ENCODE results near the gene OR4K17. TPM values are rescaled to one million over a fixed set of nuclear protein-coding genes. Genes with fewer than 3 reads are reported as not detected.
"Not testable (repeated sequence)": the region's sequence is repeated elsewhere in the genome, so short reads cannot be mapped to it uniquely, and the experiment has no call there.

Gene OR4K17, protein sequence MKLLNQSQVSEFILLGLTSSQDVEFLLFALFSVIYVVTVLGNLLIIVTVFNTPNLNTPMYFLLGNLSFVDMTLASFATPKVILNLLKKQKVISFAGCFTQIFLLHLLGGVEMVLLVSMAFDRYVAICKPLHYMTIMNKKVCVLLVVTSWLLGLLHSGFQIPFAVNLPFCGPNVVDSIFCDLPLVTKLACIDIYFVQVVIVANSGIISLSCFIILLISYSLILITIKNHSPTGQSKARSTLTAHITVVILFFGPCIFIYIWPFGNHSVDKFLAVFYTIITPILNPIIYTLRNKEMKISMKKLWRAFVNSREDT
- not detected for total RNA-seq

DNA sequence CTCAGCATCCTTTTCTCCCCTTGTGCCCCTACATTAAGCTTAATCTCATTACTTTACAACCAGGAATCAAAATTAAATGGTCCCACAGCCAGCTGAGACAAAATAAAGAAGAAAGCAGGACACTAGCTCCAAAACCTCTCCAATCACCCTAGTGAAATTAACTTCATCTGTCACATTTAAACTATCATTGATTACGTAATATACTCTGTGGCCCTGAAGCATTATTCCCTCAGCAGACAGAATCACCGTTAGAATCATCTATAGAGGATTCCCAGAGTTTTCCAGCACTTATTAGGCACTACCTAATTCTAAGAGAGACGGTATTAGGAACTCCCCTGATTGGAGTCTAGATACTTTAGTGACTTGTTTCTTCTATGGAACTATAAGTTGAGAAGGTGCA lies at the start of gene OR4K17:
Gene OR4K17 (plus strand): TSS at position 302 of the 400 bp plus-strand sequence. CDS start 6,761 bp downstream, outside the sequence.
- Histone ChIP-seq H3K27ac (no peak within 1 kb of the TSS), H3K36me3 (no peaks in the 10 kb centered on the region), H3K9me3 (no peaks in the 10 kb centered on the region), H3K4me3 (no peak within 1 kb of the TSS), H3K4me1 (no peaks in the 10 kb centered on the region), H3K27me3 (no peaks in the 10 kb centered on the region)
- no peak for DNase-seq (ENCODE audit: low spot score in 2 of 2)
- intact Hi-C loops (cut with DNase I; ENCODE audit: low total_unique reads) = no loop called here
- TF ChIP-seq POLR2AphosphoS5 (IDR thresholded peaks at IDR 0.05) = no peak
- TF ChIP-seq, protein P1, sequence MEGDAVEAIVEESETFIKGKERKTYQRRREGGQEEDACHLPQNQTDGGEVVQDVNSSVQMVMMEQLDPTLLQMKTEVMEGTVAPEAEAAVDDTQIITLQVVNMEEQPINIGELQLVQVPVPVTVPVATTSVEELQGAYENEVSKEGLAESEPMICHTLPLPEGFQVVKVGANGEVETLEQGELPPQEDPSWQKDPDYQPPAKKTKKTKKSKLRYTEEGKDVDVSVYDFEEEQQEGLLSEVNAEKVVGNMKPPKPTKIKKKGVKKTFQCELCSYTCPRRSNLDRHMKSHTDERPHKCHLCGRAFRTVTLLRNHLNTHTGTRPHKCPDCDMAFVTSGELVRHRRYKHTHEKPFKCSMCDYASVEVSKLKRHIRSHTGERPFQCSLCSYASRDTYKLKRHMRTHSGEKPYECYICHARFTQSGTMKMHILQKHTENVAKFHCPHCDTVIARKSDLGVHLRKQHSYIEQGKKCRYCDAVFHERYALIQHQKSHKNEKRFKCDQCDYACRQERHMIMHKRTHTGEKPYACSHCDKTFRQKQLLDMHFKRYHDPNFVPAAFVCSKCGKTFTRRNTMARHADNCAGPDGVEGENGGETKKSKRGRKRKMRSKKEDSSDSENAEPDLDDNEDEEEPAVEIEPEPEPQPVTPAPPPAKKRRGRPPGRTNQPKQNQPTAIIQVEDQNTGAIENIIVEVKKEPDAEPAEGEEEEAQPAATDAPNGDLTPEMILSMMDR (IDR thresholded peaks at IDR 0.05) = no peak
- no peak for TF ChIP-seq POLR2A (IDR thresholded peaks at IDR 0.05)

DNA sequence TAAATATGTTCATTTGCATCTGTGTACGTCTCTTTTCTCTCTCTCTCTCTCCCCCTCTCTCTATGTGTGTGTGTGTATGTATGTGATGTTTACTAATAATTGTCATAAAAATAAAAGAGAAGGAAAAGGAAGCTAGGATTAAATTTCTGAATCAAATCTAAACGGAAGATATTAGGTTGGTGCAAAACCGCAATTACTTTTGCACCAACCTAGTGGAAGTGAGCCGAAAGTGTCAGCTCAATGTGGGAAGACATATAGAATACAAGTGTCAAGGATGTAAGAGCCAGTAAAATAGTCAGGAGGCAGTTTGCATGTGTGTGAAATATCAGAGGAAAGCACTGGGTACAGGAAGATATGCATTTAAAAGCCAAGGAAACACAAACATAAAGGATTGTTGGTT lies 18.5 kb upstream of the OR4K17 start:
- H3K9me3 ChIP-seq = peaks cover 0 to 9% of the 10 kb centered on the region in 2 donors
- TF ChIP-seq POLR2AphosphoS5 (IDR thresholded peaks at IDR 0.05) (no peak), POLR2A (IDR thresholded peaks at IDR 0.05) (no peak)
- TF ChIP-seq, protein P1 (IDR thresholded peaks at IDR 0.05) = no peak

DNA sequence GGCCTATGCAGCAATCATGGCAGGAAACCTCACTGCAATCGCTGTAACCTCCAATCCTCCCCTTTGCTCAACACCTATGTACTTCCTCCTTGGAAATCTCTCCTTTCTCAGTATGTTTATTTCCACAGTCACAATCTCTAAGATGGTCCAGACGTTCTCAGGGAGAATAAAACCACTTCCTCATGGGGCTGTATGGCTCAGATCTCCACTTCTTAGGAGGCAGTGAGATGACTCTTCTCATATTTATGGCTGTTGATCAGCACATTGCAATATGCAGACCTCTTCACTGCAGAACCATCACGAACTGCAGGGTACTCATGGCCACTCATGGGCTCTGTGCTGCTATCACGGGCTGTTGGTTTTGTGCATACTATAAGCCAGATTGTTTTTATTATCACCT lies 17.1 kb upstream of the OR4K17 start:
- no peaks in the 10 kb centered on the region for H3K4me1 ChIP-seq
- no peak for DNase-seq (ENCODE audit: low spot score in 2 of 2)
- intact Hi-C loops (cut with DNase I; ENCODE audit: low total_unique reads) = no loop called here

More for the DNA sequence above, 18.5 kb upstream of the OR4K17 start:
- no peak for DNase-seq (ENCODE audit: low spot score in 2 of 2)
- no peaks in the 10 kb centered on the region for H3K36me3 ChIP-seq
- no peak overlapping the region for H3K27ac ChIP-seq
- H3K4me3 ChIP-seq = no peak overlapping the region
- H3K27me3 ChIP-seq = no peaks in the 10 kb centered on the region
- intact Hi-C loops (cut with DNase I; ENCODE audit: low total_unique reads) = no loop called here
- no peaks in the 10 kb centered on the region for H3K4me1 ChIP-seq

DNA sequence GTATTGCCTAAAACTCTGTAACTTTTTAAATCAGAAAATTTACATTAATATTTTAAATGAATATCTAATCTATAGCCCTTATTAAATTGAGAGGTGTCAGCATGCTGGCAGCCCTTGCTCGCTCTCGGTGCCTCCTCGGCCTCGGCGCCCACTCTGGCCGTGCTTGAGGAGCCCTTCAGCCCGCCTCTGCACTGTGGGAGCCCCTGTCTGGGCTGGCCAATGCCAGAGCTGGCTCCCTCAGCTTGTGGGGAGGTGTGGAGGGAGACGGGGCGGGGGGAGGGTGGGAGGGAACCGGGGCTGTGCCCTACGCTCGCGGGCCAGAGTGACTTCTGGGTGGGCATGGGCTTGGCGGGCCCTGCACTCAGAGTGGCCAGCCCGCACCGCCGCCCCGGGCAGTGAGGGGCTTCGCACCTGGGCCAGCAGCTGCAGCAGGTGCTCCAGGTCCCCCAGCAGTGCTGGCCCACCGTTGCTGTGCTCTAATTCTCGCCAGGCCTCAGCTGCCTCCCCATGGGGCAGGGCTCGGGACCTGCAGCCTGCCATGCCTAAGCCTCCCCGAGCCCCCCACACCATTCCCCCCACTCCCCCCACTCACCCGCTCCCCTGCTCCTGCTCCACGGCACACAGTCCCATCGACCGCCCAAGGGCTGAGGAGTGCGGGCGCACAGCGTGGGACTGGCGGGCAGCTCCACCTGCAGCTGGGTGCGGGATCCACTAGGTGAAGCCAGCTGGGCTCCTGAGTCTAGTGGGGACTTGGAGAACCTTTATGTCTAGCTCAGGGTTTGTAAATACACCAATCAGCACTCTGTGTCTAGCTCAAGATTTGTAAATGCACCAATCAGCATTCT lies 11.4 kb upstream of the OR4K17 start:
- H3K27me3 ChIP-seq; intact Hi-C loops (cut with DNase I; ENCODE audit: low total_unique reads); H3K4me1 ChIP-seq; H3K36me3 ChIP-seq; H3K27ac ChIP-seq; H3K9me3 ChIP-seq; DNase-seq (ENCODE audit: low spot score in 2 of 2); H3K4me3 ChIP-seq: not testable (repeated sequence)

More for the DNA sequence above, 17.1 kb upstream of the OR4K17 start:
- no peaks in the 10 kb centered on the region for H3K27me3 ChIP-seq
- no peak overlapping the region for H3K27ac ChIP-seq
- H3K4me3 ChIP-seq = no peak overlapping the region
- TF ChIP-seq POLR2AphosphoS5 (IDR thresholded peaks at IDR 0.05) = no peak
- no peak for TF ChIP-seq POLR2A (IDR thresholded peaks at IDR 0.05)
- TF ChIP-seq, protein P1 (IDR thresholded peaks at IDR 0.05) = no peak
- H3K9me3 ChIP-seq = peaks cover 0 to 9% of the 10 kb centered on the region in 2 donors
- H3K36me3 ChIP-seq = no peaks in the 10 kb centered on the region

DNA sequence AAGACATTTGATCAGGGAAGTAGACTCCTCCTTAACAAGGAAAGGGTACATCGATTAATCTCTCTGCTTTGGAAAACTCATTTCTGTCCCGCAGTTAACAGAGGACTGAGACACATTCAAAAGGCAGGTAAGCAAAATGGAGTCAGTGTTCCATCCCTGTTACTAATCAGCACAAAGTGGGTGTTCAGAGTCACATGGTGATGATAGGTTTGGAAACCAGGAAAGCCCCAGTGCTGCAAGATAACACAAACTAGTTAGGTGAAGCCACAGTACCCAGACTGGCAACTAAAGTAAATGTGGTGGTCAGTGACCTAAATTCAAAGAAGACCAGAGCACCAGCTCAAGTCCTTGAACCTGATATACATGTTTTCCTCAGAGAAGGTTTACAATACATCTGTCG lies 1.8 kb downstream of the OR4K17 start:
- intact Hi-C loops (cut with DNase I; ENCODE audit: low total_unique reads) = no loop called here
- Histone ChIP-seq H3K9me3 (no peaks in the 10 kb centered on the region), H3K27me3 (no peaks in the 10 kb centered on the region), H3K4me1 (no peaks in the 10 kb centered on the region), H3K36me3 (no peaks in the 10 kb centered on the region), H3K4me3 (no peak overlapping the region), H3K27ac (no peak overlapping the region)
- DNase-seq (ENCODE audit: low spot score in 2 of 2) = no peak
- TF ChIP-seq POLR2AphosphoS5 (IDR thresholded peaks at IDR 0.05) (no peak), POLR2A (IDR thresholded peaks at IDR 0.05) (no peak)

DNA sequence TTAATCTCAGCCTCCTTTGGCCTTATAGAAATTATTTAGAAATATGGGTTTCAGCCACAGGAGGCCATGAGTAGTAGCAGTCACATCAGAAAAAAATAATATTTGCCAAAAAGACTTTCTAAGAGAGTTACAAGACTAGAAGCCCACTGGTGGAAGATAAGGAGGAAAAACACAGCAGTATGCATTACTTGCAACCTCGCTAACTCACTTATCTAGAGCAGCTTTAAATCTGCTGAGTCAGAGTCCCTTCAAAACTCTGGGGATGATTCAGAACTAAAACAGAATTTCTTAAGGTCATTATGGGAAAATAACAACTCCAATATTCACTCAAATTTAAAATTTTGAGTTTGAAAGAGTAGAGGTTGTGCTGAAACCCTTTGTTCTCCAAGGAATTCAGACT lies 6.2 kb downstream of the OR4K17 start:
- Histone ChIP-seq H3K4me1 (no peaks in the 10 kb centered on the region), H3K36me3 (no peaks in the 10 kb centered on the region), H3K4me3 (no peak overlapping the region), H3K27ac (no peak overlapping the region), H3K9me3 (peaks cover 10 to 26% of the 10 kb centered on the region in 2 donors), H3K27me3 (no peaks in the 10 kb centered on the region)
- TF ChIP-seq, protein P1 (IDR thresholded peaks at IDR 0.05) = no peak
- TF ChIP-seq POLR2AphosphoS5 (IDR thresholded peaks at IDR 0.05) (no peak), POLR2A (IDR thresholded peaks at IDR 0.05) (no peak)
- intact Hi-C loops (cut with DNase I; ENCODE audit: low total_unique reads) = no loop called here
- DNase-seq (ENCODE audit: low spot score in 2 of 2) = no peak

Measured in breast epithelium (tissue), 4 donors.